BE2C (cell line): Measurements from ENCODE around the gene ABHD5.

Experiments
- DNase-seq: peaks from one replicate; pipeline ENCODE4 v3.0.0-alpha.2; 2020
- H3K27me3 ChIP-seq: fragments of 250-450 bp; sonication (Bioruptor Pico); 2 replicates; pipeline ENCODE4 v1.5.1; 2020; ENCODE audit warnings: mild to moderate bottlenecking
- H3K36me3 ChIP-seq: fragments of 250-450 bp; sonication (Bioruptor Pico); 2 replicates; pipeline ENCODE4 v1.5.1; 2020; ENCODE audit warnings: mild to moderate bottlenecking
- H3K4me1 ChIP-seq: fragments of 250-450 bp; sonication (Bioruptor Pico); 2 replicates; pipeline ENCODE4 v1.5.1; 2020
- H3K4me3 ChIP-seq: 2 replicates; pipeline ENCODE4 v1.5.1; 2011; ENCODE audit warnings: low read depth, low read length
- H3K9me3 ChIP-seq: fragments of 250-450 bp; sonication (Bioruptor Pico); 2 replicates; pipeline ENCODE4 v1.5.1; 2020
- CTCF ChIP-seq: IDR thresholded peaks from 2 replicates; pipeline ENCODE4 v1.5.1; 2012; ENCODE audit warnings: mild to moderate bottlenecking, low read depth, low read length

Gene ABHD5

GRCh38 chr3:43771610-43772009 is 80.9 kb downstream of the ABHD5 start:
- H3K9me3 ChIP-seq: no peaks in the 10 kb centered on the region
- H3K4me3 ChIP-seq: no peak overlapping the region
- no peak for DNase-seq
- H3K36me3 ChIP-seq: no peaks in the 10 kb centered on the region
- TF ChIP-seq CTCF: no peak
- H3K27me3 ChIP-seq: no peaks in the 10 kb centered on the region
- H3K4me1 ChIP-seq: peaks cover 37% of the 10 kb centered on the region

- TF ChIP-seq CTCF: no peak
- H3K4me1 ChIP-seq: peaks cover 33% of the 10 kb centered on the region
- no peak overlapping the region for H3K4me3 ChIP-seq
- no peaks in the 10 kb centered on the region for H3K27me3 ChIP-seq
- DNase-seq: peak; percentile 39
- no peaks in the 10 kb centered on the region for H3K36me3 ChIP-seq
- no peaks in the 10 kb centered on the region for H3K9me3 ChIP-seq
Measured at GRCh38 chr3:43773273-43774094, 82.7 kb downstream of the ABHD5 start.

GRCh38 chr3:43774799-43775198 is 84.1 kb downstream of the ABHD5 start:
- Histone ChIP-seq H3K27me3 (no peaks in the 10 kb centered on the region), H3K36me3 (no peaks in the 10 kb centered on the region), H3K4me3 (no peak overlapping the region), H3K4me1 (peaks cover 26% of the 10 kb centered on the region), H3K9me3 (no peaks in the 10 kb centered on the region)
- TF ChIP-seq CTCF: no peak
- no peak for DNase-seq

GRCh38 chr3:43776101-43776500 is 85.4 kb downstream of the ABHD5 start:
- Histone ChIP-seq H3K4me1 (peaks cover 16% of the 10 kb centered on the region), H3K36me3 (no peaks in the 10 kb centered on the region), H3K27me3 (no peaks in the 10 kb centered on the region), H3K4me3 (no peak overlapping the region), H3K9me3 (no peaks in the 10 kb centered on the region)
- no peak for TF ChIP-seq CTCF
- DNase-seq: no peak

GRCh38 chr3:43779850-43780249 is 89.1 kb downstream of the ABHD5 start:
- Histone ChIP-seq H3K36me3 (no peaks in the 10 kb centered on the region), H3K4me3 (no peak overlapping the region), H3K27me3 (no peaks in the 10 kb centered on the region), H3K9me3 (no peaks in the 10 kb centered on the region), H3K4me1 (no peaks in the 10 kb centered on the region)
- no peak for TF ChIP-seq CTCF
- DNase-seq: no peak

GRCh38 chr3:43782541-43782940 is 91.8 kb downstream of the ABHD5 start:
- no peaks in the 10 kb centered on the region for H3K27me3 ChIP-seq
- TF ChIP-seq CTCF: no peak
- no peak overlapping the region for H3K4me3 ChIP-seq

More at GRCh38 chr3:43782541-43782940, 91.8 kb downstream of the ABHD5 start:
- no peak for DNase-seq
- H3K9me3 ChIP-seq: no peaks in the 10 kb centered on the region
- peaks cover 13% of the 10 kb centered on the region for H3K4me1 ChIP-seq
- no peaks in the 10 kb centered on the region for H3K36me3 ChIP-seq
